Measurements from ENCODE around the gene C11orf16.

- TF ChIP-seq CTCF (IDR thresholded peaks at IDR 0.05) (no peak), ZFX (IDR thresholded peaks at IDR 0.05; ENCODE audit: borderline replicate concordance) (no peak)
These were observed 7.0 kb downstream of the C11orf16 start for GRCh38 chr11:8925711-8926110.

Data from 22Rv1 (cell line).